Aorta (tissue), 5 donors: Measurements from ENCODE around the gene ZNF747. TPM values are rescaled to one million over a fixed set of nuclear protein-coding genes. Genes with fewer than 3 reads are reported as not detected.
A peak's percentile ranks its signal among the peaks of the same experiment; 100 is the strongest.
"Not testable (repeated sequence)": the region's sequence is repeated elsewhere in the genome, so short reads cannot be mapped to it uniquely, and the experiment has no call there.

Experiments used
- ATAC-seq: fragments of 200-7000 bp; cut with Tn5 transposase; one replicate; pipeline ENCODE4 v1.9.1; 2022; ENCODE audit warnings: moderate library complexity; ENCODE audit not compliant: low FRiP score
- DNase-seq, 2 donors: peaks; one replicate each; pipeline ENCODE4 v3.0.0-alpha.2; 2020
- H3K27ac ChIP-seq, 2 donors: one replicate each; pipeline ENCODE4 v1.5.1; 2013; ENCODE audit warnings: low read length in 2 of 2, mild to moderate bottlenecking in 2 of 2, moderate library complexity in 2 of 2, control low read depth in 1 of 2, inconsistent platforms in 1 of 2, low read depth in 1 of 2
- H3K27me3 ChIP-seq, 2 donors: one replicate each; pipeline ENCODE4 v1.6.1; 2013; ENCODE audit warnings: control low read depth in 1 of 2, low read length in 1 of 2, mild to moderate bottlenecking in 1 of 2, moderate library complexity in 1 of 2; ENCODE audit not compliant: insufficient read depth in 2 of 2, control insufficient read depth in 1 of 2
- H3K36me3 ChIP-seq, 2 donors: one replicate each; pipeline ENCODE4 v1.6.1; 2013; ENCODE audit warnings: control low read depth in 1 of 2, low read length in 1 of 2, mild to moderate bottlenecking in 1 of 2; ENCODE audit not compliant: insufficient read depth in 2 of 2, control insufficient read depth in 1 of 2
- H3K4me1 ChIP-seq, 2 donors: one replicate each; pipeline ENCODE4 v1.6.1; 2013; ENCODE audit warnings: low read length in 2 of 2, control low read depth in 1 of 2, mild to moderate bottlenecking in 1 of 2, moderate library complexity in 1 of 2; ENCODE audit not compliant: insufficient read depth in 2 of 2, control insufficient read depth in 1 of 2
- H3K4me3 ChIP-seq, 2 donors: one replicate each; pipeline ENCODE4 v1.5.1; 2013; ENCODE audit warnings: low read length in 2 of 2, control low read depth in 1 of 2, mild to moderate bottlenecking in 1 of 2
- H3K9me3 ChIP-seq: one replicate; pipeline ENCODE4 v1.6.1; 2013; ENCODE audit warnings: mild to moderate bottlenecking, low read length; ENCODE audit not compliant: control insufficient read depth
- WGBS, 2 donors: extraction: QIAGEN DNeasy Blood & Tissue Kit; methylation state at CpG; one replicate each; pipeline ENCODE4 v1.1.7; 2013; 5-methylcytosine and 5-hydroxymethylcytosine counted together
- intact Hi-C, 2 donors: fragments of 100-400 bp; cut with DNase I; formaldehyde crosslinking; loops; one replicate each; pipeline versions ENCODE4 v1.14.2 to v1.15.0; 2022
- polyA plus RNA-seq, 2 donors: library from polyadenylated mRNA; stranded (reverse); fragments of 200-250 nt; gene quantifications; one replicate each; pipeline ENCODE4 v1.2.3, GENCODE V29; 2013
- total RNA-seq, 2 donors: library from RNA; stranded (reverse); fragmentation: NEBNext Ultra II Directional; extraction: Animal tissue kit (Norgen Biotek cat#: 25700); gene quantifications; one replicate each; pipeline ENCODE4 v1.2.1, GENCODE V29; 2021
- donor health status: healthy with polysubstance abuse.
- donor health status: Bipolar disorder and iron deficiency.
- donor health status: DM: no; HTN: no; CAD: no.
- donor health status: DM: no; HTN: no; CAD: no.
- donor health status: DM: yes; HTN: yes; CAD: no.

ZNF747 gene
- total and polyA plus RNA-seq, 4 donors, result 5.1 to 9.5 (median 8.7) TPM

- ATAC-seq, H3K4me3 ChIP-seq, H3K27ac ChIP-seq, H3K4me1 ChIP-seq, H3K36me3 ChIP-seq, H3K27me3 ChIP-seq, H3K9me3 ChIP-seq, DNase-seq, intact Hi-C loops: not testable (repeated sequence)
- WGBS, 2 donors, result 64 to 70% methylated on average over 9 of the region's 9 CpGs
Observed at GRCh38 chr16:30540916-30541464, 6.3 kb upstream of the ZNF747 start.

GRCh38 chr16:30539986-30540526, 5.4 kb upstream of the ZNF747 start:
- ATAC-seq, H3K27ac ChIP-seq, H3K36me3 ChIP-seq, DNase-seq, H3K4me3 ChIP-seq, H3K27me3 ChIP-seq, H3K4me1 ChIP-seq, H3K9me3 ChIP-seq: not testable (repeated sequence)
- WGBS, 2 donors, result 89% methylated on average over 13 of the region's 13 CpGs
- intact Hi-C loops, result loop anchor here in 1 of 2 donors (10.0 kb wide), 1 partner anchor 45 kb away; the partner anchor contains the start of gene ZNF785

GRCh38 chr16:30539000-30539964, 4.6 kb upstream of the ZNF747 start:
- intact Hi-C loops, result loop anchor here in 1 of 2 donors (10.0 kb wide), 1 partner anchor 46 kb away; the partner anchor contains the start of gene ZNF785
- Histone ChIP-seq H3K36me3 (no peaks in the 10 kb centered on the region), H3K4me1 (no peaks in the 10 kb centered on the region), H3K4me3 (no peak overlapping the region), H3K27me3 (no peaks in the 10 kb centered on the region), H3K9me3 (no peaks in the 10 kb centered on the region), H3K27ac (no peak overlapping the region)
- 83 to 90% methylated on average over 8 of the region's 8 CpGs for whole genome bisulfite sequencing, 2 donors
- ATAC-seq (no peak), DNase-seq (no peak)

GRCh38 chr16:30536391-30537024, 1.9 kb upstream of the ZNF747 start:
- H3K27ac ChIP-seq, H3K27me3 ChIP-seq, H3K36me3 ChIP-seq, ATAC-seq, H3K4me1 ChIP-seq, H3K9me3 ChIP-seq, H3K4me3 ChIP-seq, DNase-seq: not testable (repeated sequence)
- WGBS, 2 donors, result 92 to 95% methylated on average over 13 of the region's 13 CpGs
- intact Hi-C loops, result loop anchor here in 1 of 2 donors (10.0 kb wide), 1 partner anchor 48 kb away; the partner anchor contains the start of gene ZNF785

GRCh38 chr16:30535777-30536190, 1.1 kb upstream of the ZNF747 start:
- WGBS, 2 donors, result 22 to 26% methylated on average over 12 of the region's 12 CpGs
- DNase-seq (peak; percentile 85 to 89), ATAC-seq (peak; percentile 84)
- H3K4me3 ChIP-seq, result peak overlapping the region in 1 of 2 donors; percentile 40
- peaks cover 0 to 4% of the 10 kb centered on the region in 2 donors for H3K36me3 ChIP-seq
- no peaks in the 10 kb centered on the region for H3K9me3 ChIP-seq
- no peaks in the 10 kb centered on the region for H3K4me1 ChIP-seq
- intact Hi-C loops, result loop anchor here in 1 of 2 donors (10.0 kb wide), 1 partner anchor 49 kb away; the partner anchor contains the start of gene ZNF785
- no peak overlapping the region for H3K27ac ChIP-seq
- H3K27me3 ChIP-seq, result no peaks in the 10 kb centered on the region

- Histone ChIP-seq H3K27ac (peak overlapping the region in 1 of 2 donors; percentile 61), H3K36me3 (peaks cover 0 to 4% of the 10 kb centered on the region in 2 donors), H3K4me3 (peak overlapping the region; percentile 40 to 80), H3K4me1 (no peaks in the 10 kb centered on the region), H3K9me3 (no peaks in the 10 kb centered on the region), H3K27me3 (no peaks in the 10 kb centered on the region)
- no peak for DNase-seq
- WGBS, 2 donors, result 2 to 4% methylated on average over 18 of the region's 18 CpGs
- ATAC-seq, result no peak
- intact Hi-C loops, result loop anchor here in 1 of 2 donors (10.0 kb wide), 1 partner anchor 50 kb away; the partner anchor contains the start of gene ZNF785
Observed at GRCh38 chr16:30535106-30535776, 583 bp upstream of the ZNF747 start.

- H3K27me3 ChIP-seq, result no peaks in the 10 kb centered on the region
- peak; percentile 16 for ATAC-seq
- no peak for DNase-seq
- no peaks in the 10 kb centered on the region for H3K9me3 ChIP-seq
- intact Hi-C loops, result loop anchor here in 1 of 2 donors (10.0 kb wide), 1 partner anchor 51 kb away; the partner anchor contains the start of gene ZNF785
- H3K27ac ChIP-seq, result peak overlapping the region in 1 of 2 donors; percentile 84
- H3K4me3 ChIP-seq, result peak overlapping the region; percentile 40 to 80
- no peaks in the 10 kb centered on the region for H3K4me1 ChIP-seq
- peaks cover 0 to 4% of the 10 kb centered on the region in 2 donors for H3K36me3 ChIP-seq
- 15 to 16% methylated on average over 27 to 29 of the region's 29 CpGs for WGBS, 2 donors
Observed at GRCh38 chr16:30533748-30534367, 800 bp downstream of the ZNF747 start.
